ENCODE measurements around the gene EDDM3A.

The EDDM3A gene

GRCh38 chr14:20726531-20726930 is 19.2 kb upstream of the EDDM3A start:
- Histone ChIP-seq H3K9me2 (replicated peaks; ENCODE audit: control insufficient read depth, low read length) (no peaks in the 10 kb centered on the region), H3K4me1 (ENCODE audit: control insufficient read depth, low read length) (no peaks in the 10 kb centered on the region), H3K4me3 (ENCODE audit: low read length) (no peak overlapping the region), H3K27ac (ENCODE audit: low read depth, low read length) (no peak overlapping the region), H3K79me2 (ENCODE audit: control insufficient read depth, low read length) (no peaks in the 10 kb centered on the region), H3K36me3 (ENCODE audit: control insufficient read depth, low read length) (no peaks in the 10 kb centered on the region), H3K9me3 (ENCODE audit: control insufficient read depth, insufficient read depth, low read length) (no peaks in the 10 kb centered on the region), H3K27me3 (ENCODE audit: control insufficient read depth, low read length) (peaks cover 9% of the 10 kb centered on the region), H4K20me1 (ENCODE audit: control insufficient read depth, insufficient read depth, low read depth, low read length) (no peaks in the 10 kb centered on the region), H3K4me2 (ENCODE audit: low read length) (no peak overlapping the region), H3F3A (ENCODE audit: control insufficient read depth, insufficient read depth) (no peaks in the 10 kb centered on the region)
- TF ChIP-seq EZH2phosphoT487 (IDR thresholded peaks at IDR 0.05; ENCODE audit: borderline replicate concordance, low read length), result no peak
- no peak for TF ChIP-seq CTCF (IDR thresholded peaks at IDR 0.05; ENCODE audit: low read depth, low read length, poor library complexity, severe bottlenecking)

DNA sequence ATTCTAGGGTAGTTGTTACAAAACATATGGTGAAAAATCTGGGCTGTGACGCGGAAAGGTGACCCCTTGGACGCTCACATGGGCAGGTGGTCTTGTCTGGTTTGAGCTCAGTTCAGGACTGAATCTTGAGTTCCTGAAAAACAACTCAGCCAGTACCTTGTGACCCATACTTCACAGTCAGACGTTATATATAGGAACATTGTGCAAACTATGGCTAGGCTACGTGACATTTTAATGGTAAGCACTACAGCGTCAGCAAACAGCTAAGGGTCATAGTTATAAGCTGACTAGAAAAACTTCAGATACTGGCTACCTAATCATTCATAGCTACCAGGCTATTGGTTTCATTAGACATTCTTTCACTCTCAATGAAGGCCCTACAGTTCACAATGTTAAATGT is 14.8 kb upstream of the EDDM3A start:
- TF ChIP-seq EZH2phosphoT487 (IDR thresholded peaks at IDR 0.05; ENCODE audit: borderline replicate concordance, low read length) (no peak), CTCF (IDR thresholded peaks at IDR 0.05; ENCODE audit: low read depth, low read length, poor library complexity, severe bottlenecking) (no peak)
- Histone ChIP-seq H3K9me2 (replicated peaks; ENCODE audit: control insufficient read depth, low read length) (no peaks in the 10 kb centered on the region), H3K4me1 (ENCODE audit: control insufficient read depth, low read length) (no peaks in the 10 kb centered on the region), H3K79me2 (ENCODE audit: control insufficient read depth, low read length) (no peaks in the 10 kb centered on the region), H3K9me3 (ENCODE audit: control insufficient read depth, insufficient read depth, low read length) (no peaks in the 10 kb centered on the region), H3F3A (ENCODE audit: control insufficient read depth, insufficient read depth) (no peaks in the 10 kb centered on the region), H3K36me3 (ENCODE audit: control insufficient read depth, low read length) (no peaks in the 10 kb centered on the region), H4K20me1 (ENCODE audit: control insufficient read depth, insufficient read depth, low read depth, low read length) (no peaks in the 10 kb centered on the region), H3K27ac (ENCODE audit: low read depth, low read length) (no peak overlapping the region), H3K4me2 (ENCODE audit: low read length) (no peak overlapping the region), H3K27me3 (ENCODE audit: control insufficient read depth, low read length) (peaks cover 9% of the 10 kb centered on the region), H3K4me3 (ENCODE audit: low read length) (no peak overlapping the region)

- Histone ChIP-seq H4K20me1 (ENCODE audit: control insufficient read depth, insufficient read depth, low read depth, low read length) (no peaks in the 10 kb centered on the region), H3K9me2 (replicated peaks; ENCODE audit: control insufficient read depth, low read length) (no peaks in the 10 kb centered on the region), H3K27ac (ENCODE audit: low read depth, low read length) (no peak overlapping the region), H3K27me3 (ENCODE audit: control insufficient read depth, low read length) (peaks cover 5% of the 10 kb centered on the region), H3K4me3 (ENCODE audit: low read length) (no peak overlapping the region), H3K4me1 (ENCODE audit: control insufficient read depth, low read length) (no peaks in the 10 kb centered on the region), H3K79me2 (ENCODE audit: control insufficient read depth, low read length) (no peaks in the 10 kb centered on the region), H3K9me3 (ENCODE audit: control insufficient read depth, insufficient read depth, low read length) (no peaks in the 10 kb centered on the region), H3K4me2 (ENCODE audit: low read length) (no peak overlapping the region), H3K36me3 (ENCODE audit: control insufficient read depth, low read length) (no peaks in the 10 kb centered on the region), H3F3A (ENCODE audit: control insufficient read depth, insufficient read depth) (no peaks in the 10 kb centered on the region)
- no peak for TF ChIP-seq EZH2phosphoT487 (IDR thresholded peaks at IDR 0.05; ENCODE audit: borderline replicate concordance, low read length)
- TF ChIP-seq CTCF (IDR thresholded peaks at IDR 0.05; ENCODE audit: low read depth, low read length, poor library complexity, severe bottlenecking), result no peak
Measured at GRCh38 chr14:20732477-20732876, 13.2 kb upstream of the EDDM3A start.
